HepG2 (cell line): ENCODE data around the gene ALKBH2. TPM values are rescaled to one million over a fixed set of nuclear protein-coding genes. Genes with fewer than 3 reads are reported as not detected.
A peak's percentile ranks its signal among the peaks of the same experiment; 100 is the strongest.

Experiments used
- ATF1 ChIP-seq: IDR thresholded peaks from 2 replicates; pipeline ENCODE4 v1.6.1; 2016; ENCODE audit warnings: mild to moderate bottlenecking, control low read depth
- FOXP1 ChIP-seq, 2 experiments: fragments of 450-650 bp in 1 of 2; IDR thresholded peaks; 2 replicates each; pipeline ENCODE4 v1.6.1; 2017 to 2018; ENCODE audit warnings: antibody characterized with exemption in 1 of 2
- HNRNPK ChIP-seq: fragments of 200-400 bp; formaldehyde crosslinking; IDR thresholded peaks from 2 replicates; pipeline ENCODE4 v1.6.1; 2018; ENCODE audit warnings: low read length, low read depth, moderate library complexity, mild to moderate bottlenecking; ENCODE audit not compliant: poor library complexity, severe bottlenecking
- HNRNPL ChIP-seq: fragments of 200-400 bp; formaldehyde crosslinking; IDR thresholded peaks from 2 replicates; pipeline ENCODE4 v1.6.1; 2017; ENCODE audit warnings: mild to moderate bottlenecking, low read depth, low read length
- HOXA3 ChIP-seq: sonication (generic); formaldehyde crosslinking; IDR thresholded peaks from 2 replicates; pipeline ENCODE4 v1.5.0; 2020; ENCODE audit warnings: missing genetic modification reagents
- IRX3 ChIP-seq: sonication (generic); formaldehyde crosslinking; IDR thresholded peaks from 2 replicates; pipeline ENCODE4 v1.8.1; 2023; ENCODE audit warnings: mild to moderate bottlenecking, low read depth, missing genetic modification reagents, borderline replicate concordance
- MIER3 ChIP-seq: IDR thresholded peaks from 2 replicates; pipeline ENCODE4 v1.6.1; 2016; ENCODE audit warnings: missing compliant biosample characterization, borderline replicate concordance
- MLLT10 ChIP-seq: sonication (generic); formaldehyde crosslinking; IDR thresholded peaks from 2 replicates; pipeline ENCODE4 v1.4.0; 2020; ENCODE audit warnings: missing genetic modification reagents
- MXI1 ChIP-seq: IDR thresholded peaks from 3 replicates; pipeline ENCODE4 v1.6.1; 2012; ENCODE audit warnings: low read depth, low read length, inconsistent platforms, borderline replicate concordance
- NFE2L1 ChIP-seq: sonication (generic); formaldehyde crosslinking; IDR thresholded peaks from 2 replicates; pipeline ENCODE4 v1.4.0; 2020; ENCODE audit warnings: missing genetic modification reagents, mild to moderate bottlenecking, borderline replicate concordance
- NONO ChIP-seq, 2 experiments: fragments of 450-650 bp in 1 of 2; sonication (generic) in 1 of 2; formaldehyde crosslinking in 1 of 2; IDR thresholded peaks in 1 of 2; conservative IDR thresholded peaks in 1 of 2; 2 replicates each; pipeline versions ENCODE4 v1.6.1 to v1.8.0; 2017 to 2022; ENCODE audit warnings: mild to moderate bottlenecking in 1 of 2, missing genetic modification reagents in 1 of 2, moderate library complexity in 1 of 2
- PLRG1 ChIP-seq: fragments of 450-650 bp; conservative IDR thresholded peaks from 2 replicates; pipeline ENCODE4 v1.6.1; 2016
- SAP130 ChIP-seq: IDR thresholded peaks from 2 replicates; pipeline ENCODE4 v1.6.1; 2016; ENCODE audit warnings: low read depth
- ZBTB38 ChIP-seq: sonication (generic); formaldehyde crosslinking; IDR thresholded peaks from 2 replicates; pipeline ENCODE4 v1.5.1; 2020; ENCODE audit warnings: mild to moderate bottlenecking, missing genetic modification reagents
- ZNF136 ChIP-seq: sonication (generic); formaldehyde crosslinking; IDR thresholded peaks from 2 replicates; pipeline ENCODE4 v1.8.1; 2022; ENCODE audit warnings: low read depth, mild to moderate bottlenecking, moderate library complexity, missing genetic modification reagents
- ZNF263 ChIP-seq: sonication (generic); formaldehyde crosslinking; IDR thresholded peaks from 2 replicates; pipeline ENCODE4 v1.4.0; 2020; ENCODE audit warnings: missing genetic modification reagents
- ZNF274 ChIP-seq: sonication (generic); formaldehyde crosslinking; IDR thresholded peaks from 2 replicates; pipeline ENCODE4 v1.5.1; 2020; ENCODE audit warnings: mild to moderate bottlenecking, missing genetic modification reagents
- ZNF34 ChIP-seq: sonication (generic); formaldehyde crosslinking; IDR thresholded peaks from 2 replicates; pipeline ENCODE4 v1.4.0; 2020; ENCODE audit warnings: mild to moderate bottlenecking, missing genetic modification reagents, borderline replicate concordance
- ZNF496 ChIP-seq: sonication (generic); formaldehyde crosslinking; IDR thresholded peaks from 2 replicates; pipeline ENCODE4 v1.8.1; 2023; ENCODE audit warnings: mild to moderate bottlenecking, moderate library complexity, missing genetic modification reagents; ENCODE audit not compliant: insufficient replicate concordance
- ZNF557 ChIP-seq: sonication (generic); formaldehyde crosslinking; IDR thresholded peaks from 2 replicates; pipeline ENCODE4 v1.4.0; 2020; ENCODE audit warnings: missing genetic modification reagents
- ZSCAN29 ChIP-seq: sonication (generic); formaldehyde crosslinking; conservative IDR thresholded peaks from 2 replicates; pipeline ENCODE4 v1.4.0; 2020; ENCODE audit warnings: mild to moderate bottlenecking, missing genetic modification reagents
- polyA plus RNA-seq, 8 experiments: library from polyadenylated mRNA; depleted of rRNA in 3 of 8; stranded (reverse) in 7 of 8; unstranded in 1 of 8; fragments of >200 nt; fragmentation: Illumina TruSeq in 4 of 8; extraction: Trizol in 4 of 8; gene quantifications; 2 replicates each; pipeline versions ENCODE4 v1.2.1 to v1.2.3, GENCODE V29; 2011 to 2016; ENCODE audit warnings: low read depth in 4 of 8, missing spikeins in 1 of 8, mixed read lengths in 1 of 8; ENCODE audit not compliant: insufficient read depth in 1 of 8
- total RNA-seq, 5 experiments: library from RNA; depleted of rRNA; stranded (reverse); fragments of >200 nt; fragmentation: Illumina TruSeq; extraction: Trizol; gene quantifications; 2 replicates each; pipeline ENCODE4 v1.2.3, GENCODE V29; 2016; ENCODE audit warnings: low read depth in 1 of 5
- TF ChIP-seq, protein P1 (sequence below): sonication (generic); formaldehyde crosslinking; IDR thresholded peaks from 2 replicates; pipeline ENCODE4 v1.5.0; 2020; ENCODE audit warnings: mild to moderate bottlenecking, missing genetic modification reagents
- TF ChIP-seq, protein P2 (sequence below): sonication (generic); formaldehyde crosslinking; IDR thresholded peaks from 2 replicates; pipeline ENCODE4 v1.5.0; 2020; ENCODE audit warnings: missing genetic modification reagents
- TF ChIP-seq, protein P3 (sequence below): conservative IDR thresholded peaks from 2 replicates; pipeline ENCODE4 v1.6.1; 2018; ENCODE audit warnings: missing genetic modification reagents

The ALKBH2 gene
- total and polyA plus RNA-seq, 2 of the 13 experiments (the other 11 are each of a cell fraction or from before 2014, with no cell fraction given): 21.0 to 40.5 TPM

DNA sequence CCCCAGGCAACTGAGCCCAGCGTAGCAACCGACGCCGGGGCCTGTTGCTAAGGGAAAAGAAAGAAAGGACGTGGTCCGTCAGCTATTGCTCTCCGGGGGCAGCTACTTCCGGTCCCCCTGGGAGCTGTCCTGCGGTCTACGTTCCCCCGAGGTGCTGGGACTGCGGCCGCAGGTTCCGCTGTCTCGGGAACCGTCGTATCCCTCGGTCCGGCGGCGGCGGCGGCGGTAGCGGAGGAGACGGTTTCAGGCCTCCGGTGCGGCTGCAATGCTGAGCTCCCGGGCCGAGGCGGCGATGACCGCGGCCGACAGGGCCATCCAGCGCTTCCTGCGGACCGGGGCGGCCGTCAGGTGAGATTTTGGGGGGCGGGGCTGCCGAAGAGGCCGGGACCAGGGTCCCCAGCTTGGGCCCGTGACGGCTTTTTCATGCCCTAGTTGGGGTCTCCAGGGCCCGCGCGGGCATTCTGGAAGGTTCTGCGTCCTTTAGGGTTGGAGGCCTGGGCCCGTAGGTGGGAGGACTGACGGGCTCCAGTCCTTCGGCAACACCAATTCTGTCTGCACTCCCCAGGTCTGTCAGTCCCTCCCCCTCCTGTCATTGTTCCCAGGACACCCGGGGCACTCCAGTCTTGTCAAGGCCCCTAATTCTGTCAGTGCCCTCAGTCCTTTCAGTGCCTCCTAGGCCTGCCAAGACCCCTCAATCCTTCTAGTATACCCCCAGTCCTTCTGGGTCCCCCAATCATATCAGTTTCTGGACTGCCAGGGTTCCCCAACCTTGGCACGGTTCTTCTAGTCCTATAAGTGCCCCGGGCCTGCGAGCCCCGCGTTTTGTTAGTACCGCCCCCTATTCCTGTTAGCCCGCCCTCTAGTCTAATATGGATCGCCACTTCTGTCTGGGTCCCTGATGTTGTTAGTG lies 40.6 kb downstream of the ALKBH2 start, which contains the start of gene USP30 (continued):
- TF ChIP-seq, protein P1, sequence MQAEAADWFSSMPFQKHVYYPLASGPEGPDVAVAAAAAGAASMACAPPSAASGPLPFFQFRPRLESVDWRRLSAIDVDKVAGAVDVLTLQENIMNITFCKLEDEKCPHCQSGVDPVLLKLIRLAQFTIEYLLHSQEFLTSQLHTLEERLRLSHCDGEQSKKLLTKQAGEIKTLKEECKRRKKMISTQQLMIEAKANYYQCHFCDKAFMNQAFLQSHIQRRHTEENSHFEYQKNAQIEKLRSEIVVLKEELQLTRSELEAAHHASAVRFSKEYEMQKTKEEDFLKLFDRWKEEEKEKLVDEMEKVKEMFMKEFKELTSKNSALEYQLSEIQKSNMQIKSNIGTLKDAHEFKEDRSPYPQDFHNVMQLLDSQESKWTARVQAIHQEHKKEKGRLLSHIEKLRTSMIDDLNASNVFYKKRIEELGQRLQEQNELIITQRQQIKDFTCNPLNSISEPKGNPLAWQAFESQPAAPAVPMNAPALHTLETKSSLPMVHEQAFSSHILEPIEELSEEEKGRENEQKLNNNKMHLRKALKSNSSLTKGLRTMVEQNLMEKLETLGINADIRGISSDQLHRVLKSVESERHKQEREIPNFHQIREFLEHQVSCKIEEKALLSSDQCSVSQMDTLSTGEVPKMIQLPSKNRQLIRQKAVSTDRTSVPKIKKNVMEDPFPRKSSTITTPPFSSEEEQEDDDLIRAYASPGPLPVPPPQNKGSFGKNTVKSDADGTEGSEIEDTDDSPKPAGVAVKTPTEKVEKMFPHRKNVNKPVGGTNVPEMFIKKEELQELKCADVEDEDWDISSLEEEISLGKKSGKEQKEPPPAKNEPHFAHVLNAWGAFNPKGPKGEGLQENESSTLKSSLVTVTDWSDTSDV (CRISPR knock-in tag): no peak
- TF ChIP-seq MIER3 (CRISPR knock-in tag) (peak; percentile 80; the same call in 1 of the 2 replicates), ATF1 (CRISPR knock-in tag) (0 out of 2 replicates have a peak, but pooled peaks have one; percentile 23), ZSCAN29 (no peak), MLLT10 (CRISPR knock-in tag) (no peak), ZNF557 (CRISPR knock-in tag) (no peak), HOXA3 (peak; percentile 94), NONO (IDR thresholded peaks at IDR 0.05) (no peak), NONO (CRISPR knock-in tag; conservative IDR thresholded peaks at IDR 0.05) (peak; percentile 95), HNRNPK (no peak), FOXP1 (IDR thresholded peaks at IDR 0.05) (no peak), FOXP1 (CRISPR knock-in tag; IDR thresholded peaks at IDR 0.05) (peak; percentile 41; the same call in 1 of the 2 replicates), MXI1 (peak; percentile 88; the same call in 2 of the 3 replicates), HNRNPL (no peak), ZNF496 (CRISPR knock-in tag) (no peak), ZNF34 (CRISPR knock-in tag) (no peak), PLRG1 (no peak), SAP130 (CRISPR knock-in tag) (peak; percentile 98), ZNF263 (CRISPR knock-in tag) (peak; percentile 60; the same call in 1 of the 2 replicates), ZNF274 (peak; percentile 67; the same call in 1 of the 2 replicates), ZBTB38 (CRISPR knock-in tag) (0 out of 2 replicates have a peak, but pooled peaks have one; percentile 63), NFE2L1 (CRISPR knock-in tag) (no peak), ZNF136 (CRISPR knock-in tag) (no peak), IRX3 (CRISPR knock-in tag) (no peak)
- TF ChIP-seq, protein P2, sequence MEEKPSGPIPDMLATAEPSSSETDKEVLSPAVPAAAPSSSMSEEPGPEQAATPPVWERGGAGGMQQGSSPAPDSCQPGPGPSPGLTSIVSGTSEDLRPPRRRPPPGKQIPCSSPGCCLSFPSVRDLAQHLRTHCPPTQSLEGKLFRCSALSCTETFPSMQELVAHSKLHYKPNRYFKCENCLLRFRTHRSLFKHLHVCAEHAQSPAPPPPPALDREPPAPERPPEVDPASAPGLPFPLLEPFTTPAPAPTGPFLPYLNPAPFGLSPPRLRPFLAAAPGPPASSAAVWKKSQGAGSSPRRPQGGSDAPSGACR (CRISPR knock-in tag): peak; percentile 62; the same call in 1 of the 2 replicates
- TF ChIP-seq, protein P3, sequence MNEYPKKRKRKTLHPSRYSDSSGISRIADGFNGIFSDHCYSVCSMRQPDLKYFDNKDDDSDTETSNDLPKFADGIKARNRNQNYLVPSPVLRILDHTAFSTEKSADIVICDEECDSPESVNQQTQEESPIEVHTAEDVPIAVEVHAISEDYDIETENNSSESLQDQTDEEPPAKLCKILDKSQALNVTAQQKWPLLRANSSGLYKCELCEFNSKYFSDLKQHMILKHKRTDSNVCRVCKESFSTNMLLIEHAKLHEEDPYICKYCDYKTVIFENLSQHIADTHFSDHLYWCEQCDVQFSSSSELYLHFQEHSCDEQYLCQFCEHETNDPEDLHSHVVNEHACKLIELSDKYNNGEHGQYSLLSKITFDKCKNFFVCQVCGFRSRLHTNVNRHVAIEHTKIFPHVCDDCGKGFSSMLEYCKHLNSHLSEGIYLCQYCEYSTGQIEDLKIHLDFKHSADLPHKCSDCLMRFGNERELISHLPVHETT: peak; percentile 98
